AG10803 (cell line): ENCODE measurements around the gene FOXI3.
"Not testable (repeated sequence)": the region's sequence is repeated elsewhere in the genome, so short reads cannot be mapped to it uniquely, and the experiment has no call there.

Experiments
- DNase-seq: peaks from one replicate; pipeline ENCODE4 v3.0.0; 2010; ENCODE audit warnings: low read depth
- H3K4me3 ChIP-seq: 2 replicates; pipeline ENCODE4 v1.5.1; 2011; ENCODE audit warnings: mild to moderate bottlenecking, low read length, control low read depth
- CTCF ChIP-seq: conservative IDR thresholded peaks from 2 replicates; pipeline ENCODE4 v1.5.1; 2011; ENCODE audit warnings: mild to moderate bottlenecking, low read length, control low read depth, inconsistent platforms

The FOXI3 gene

GRCh38 chr2:88442473-88442872 is 10.0 kb downstream of the FOXI3 start:
- no peak for TF ChIP-seq CTCF
- H3K4me3 ChIP-seq = no peak overlapping the region
- no peak for DNase-seq

- no peak for TF ChIP-seq CTCF
- DNase-seq = no peak
Measured at GRCh38 chr2:88442061-88442460, 10.4 kb downstream of the FOXI3 start.

GRCh38 chr2:88437010-88437409 is 15.5 kb downstream of the FOXI3 start:
- no peak overlapping the region for H3K4me3 ChIP-seq
- no peak for DNase-seq
- TF ChIP-seq CTCF = no peak

More at GRCh38 chr2:88442061-88442460, 10.4 kb downstream of the FOXI3 start:
- H3K4me3 ChIP-seq = no peak overlapping the region

GRCh38 chr2:88429929-88430328 is 22.6 kb downstream of the FOXI3 start:
- DNase-seq = no peak
- TF ChIP-seq CTCF = no peak
- H3K4me3 ChIP-seq = no peak overlapping the region

GRCh38 chr2:88423733-88424132 is 28.8 kb downstream of the FOXI3 start:
- no peak overlapping the region for H3K4me3 ChIP-seq
- DNase-seq = no peak

GRCh38 chr2:88419051-88419450 is 33.4 kb downstream of the FOXI3 start:
- DNase-seq, H3K4me3 ChIP-seq: not testable (repeated sequence)

More at GRCh38 chr2:88423733-88424132, 28.8 kb downstream of the FOXI3 start:
- TF ChIP-seq CTCF = no peak

- no peak for DNase-seq
- no peak for TF ChIP-seq CTCF
- no peak overlapping the region for H3K4me3 ChIP-seq
Measured at GRCh38 chr2:88416016-88416663, 36.4 kb downstream of the FOXI3 start.

GRCh38 chr2:88408870-88409269 is 43.6 kb downstream of the FOXI3 start:
- not testable (repeated sequence) for DNase-seq, H3K4me3 ChIP-seq
